BLaER1 treated with 17β-estradiol and CSF1 and Interleukin-3, amounts not matched to agents 10 nM and 100 nM (cell line): ENCODE results near the gene MYO18A.
A peak's percentile ranks its signal among the peaks of the same experiment; 100 is the strongest.

Source experiments
- H3K27ac ChIP-seq, 11 experiments: shearing (Covaris generic); formaldehyde crosslinking; 2 replicates each; pipeline ENCODE4 v1.8.1; 2022
- H3K27me3 ChIP-seq, 11 experiments: shearing (Covaris generic); formaldehyde crosslinking; 2 replicates each; pipeline ENCODE4 v1.8.1; 2022
- H3K36me3 ChIP-seq, 11 experiments: shearing (Covaris generic); formaldehyde crosslinking; 2 replicates each; pipeline ENCODE4 v1.8.1; 2022
- H3K4me1 ChIP-seq, 10 experiments: shearing (Covaris generic); formaldehyde crosslinking; 2 replicates each; pipeline ENCODE4 v1.8.1; 2022
- H3K4me2 ChIP-seq, 11 experiments: shearing (Covaris generic); formaldehyde crosslinking; 2 replicates each; pipeline ENCODE4 v1.8.1; 2022
- H3K4me3 ChIP-seq, 10 experiments: shearing (Covaris generic); formaldehyde crosslinking; 2 replicates each; pipeline ENCODE4 v1.8.1; 2022
- H3K9ac ChIP-seq, 11 experiments: shearing (Covaris generic); formaldehyde crosslinking; 2 replicates each; pipeline ENCODE4 v1.8.1; 2022
- H3K9me3 ChIP-seq, 11 experiments: shearing (Covaris generic); formaldehyde crosslinking; replicated peaks in 1 of 11; 2 replicates each; pipeline ENCODE4 v1.8.1; 2022
- H4K20me1 ChIP-seq, 11 experiments: shearing (Covaris generic); formaldehyde crosslinking; 2 replicates each; pipeline ENCODE4 v1.8.1; 2022
- Cebpa-rat ChIP-seq, 11 experiments: shearing (Covaris generic); IDR thresholded peaks; 2 replicates each; pipeline ENCODE4 v1.8.1; 2022

MYO18A gene

GRCh38 chr17:29051194-29051593, 129.0 kb downstream of the MYO18A start:
- no peak overlapping the region for H3K4me3 ChIP-seq
- no peak for TF ChIP-seq Cebpa-rat (IDR thresholded peaks at IDR 0.05)
- no peaks in the 10 kb centered on the region for H4K20me1 ChIP-seq
- no peak overlapping the region for H3K9ac ChIP-seq
- H3K9me3 ChIP-seq: no peaks in the 10 kb centered on the region
- no peaks in the 10 kb centered on the region for H3K27me3 ChIP-seq
- no peaks in the 10 kb centered on the region for H3K36me3 ChIP-seq
- no peak overlapping the region for H3K27ac ChIP-seq
- H3K4me1 ChIP-seq: peaks cover 23 to 36% (median 27%) of the 10 kb centered on the region in 10 experiments
- peak overlapping the region in 9 of 11 experiments; percentile 12 to 62 (median 47); a peak in 13 of 22 replicates for H3K4me2 ChIP-seq

GRCh38 chr17:29050176-29050575, 130.0 kb downstream of the MYO18A start:
- Histone ChIP-seq H3K9ac (no peak overlapping the region), H3K4me3 (no peak overlapping the region), H3K4me1 (peaks cover 23 to 47% (median 31%) of the 10 kb centered on the region in 10 experiments), H3K36me3 (no peaks in the 10 kb centered on the region), H3K27ac (no peak overlapping the region), H3K9me3 (no peaks in the 10 kb centered on the region), H4K20me1 (no peaks in the 10 kb centered on the region), H3K27me3 (no peaks in the 10 kb centered on the region), H3K4me2 (no peak overlapping the region)
- no peak for TF ChIP-seq Cebpa-rat (IDR thresholded peaks at IDR 0.05)

- Histone ChIP-seq H3K9me3 (no peaks in the 10 kb centered on the region), H3K4me2 (peak overlapping the region in 2 of 11 experiments; percentile 34 to 70; a peak in 1 of 22 replicates), H4K20me1 (no peaks in the 10 kb centered on the region), H3K4me1 (peaks cover 27 to 52% (median 34%) of the 10 kb centered on the region in 10 experiments), H3K36me3 (no peaks in the 10 kb centered on the region), H3K9ac (no peak overlapping the region), H3K27me3 (no peaks in the 10 kb centered on the region), H3K27ac (no peak overlapping the region; a peak in 1 of 22 replicates), H3K4me3 (no peak overlapping the region)
- TF ChIP-seq Cebpa-rat (IDR thresholded peaks at IDR 0.05): no peak
Observed at GRCh38 chr17:29049541-29050145, 130.6 kb downstream of the MYO18A start.

- Histone ChIP-seq H3K4me3 (no peak overlapping the region), H3K9ac (peak overlapping the region in 2 of 11 experiments; percentile 2 to 27; a peak in 2 of 22 replicates), H3K4me2 (peak overlapping the region; percentile 32 to 76 (median 53)), H3K4me1 (peaks cover 37 to 61% (median 43%) of the 10 kb centered on the region in 10 experiments), H4K20me1 (no peaks in the 10 kb centered on the region), H3K36me3 (no peaks in the 10 kb centered on the region), H3K27me3 (no peaks in the 10 kb centered on the region), H3K9me3 (no peaks in the 10 kb centered on the region), H3K27ac (peak overlapping the region in 2 of 11 experiments; percentile 39 to 52; a peak in 6 of 22 replicates)
- no peak for TF ChIP-seq Cebpa-rat (IDR thresholded peaks at IDR 0.05)
Observed at GRCh38 chr17:29048440-29049368, 131.5 kb downstream of the MYO18A start.

- Histone ChIP-seq H4K20me1 (peaks cover 0 to 5% (median 0%) of the 10 kb centered on the region in 11 experiments; a peak in 2 of 22 replicates), H3K4me2 (peak overlapping the region in 5 of 11 experiments; percentile 1 to 91 (median 28); a peak in 7 of 22 replicates), H3K4me3 (no peak overlapping the region), H3K9me3 (no peaks in the 10 kb centered on the region), H3K4me1 (peaks cover 49 to 72% (median 54%) of the 10 kb centered on the region in 10 experiments), H3K27ac (no peak overlapping the region), H3K9ac (no peak overlapping the region), H3K27me3 (no peaks in the 10 kb centered on the region), H3K36me3 (no peaks in the 10 kb centered on the region)
- no peak for TF ChIP-seq Cebpa-rat (IDR thresholded peaks at IDR 0.05)
Observed at GRCh38 chr17:29046473-29046839, 133.7 kb downstream of the MYO18A start.

GRCh38 chr17:29045734-29046472, 134.3 kb downstream of the MYO18A start:
- peaks cover 0 to 5% (median 0%) of the 10 kb centered on the region in 11 experiments; a peak in 2 of 22 replicates for H4K20me1 ChIP-seq
- no peaks in the 10 kb centered on the region for H3K27me3 ChIP-seq
- peak overlapping the region in 5 of 11 experiments; percentile 1 to 91 (median 28); a peak in 8 of 22 replicates for H3K4me2 ChIP-seq
- no peak overlapping the region for H3K27ac ChIP-seq
- H3K4me1 ChIP-seq: peaks cover 45 to 77% (median 50%) of the 10 kb centered on the region in 10 experiments
- H3K4me3 ChIP-seq: no peak overlapping the region
- no peaks in the 10 kb centered on the region for H3K9me3 ChIP-seq
- H3K36me3 ChIP-seq: no peaks in the 10 kb centered on the region
- TF ChIP-seq Cebpa-rat (IDR thresholded peaks at IDR 0.05): no peak
- no peak overlapping the region for H3K9ac ChIP-seq

GRCh38 chr17:29045026-29045425, 135.2 kb downstream of the MYO18A start:
- no peak for TF ChIP-seq Cebpa-rat (IDR thresholded peaks at IDR 0.05)
- Histone ChIP-seq H3K36me3 (no peaks in the 10 kb centered on the region), H3K9me3 (no peaks in the 10 kb centered on the region), H3K4me3 (no peak overlapping the region), H4K20me1 (peaks cover 0 to 5% (median 0%) of the 10 kb centered on the region in 11 experiments; a peak in 2 of 22 replicates), H3K27ac (no peak overlapping the region), H3K9ac (no peak overlapping the region), H3K4me1 (peaks cover 45 to 86% (median 50%) of the 10 kb centered on the region in 10 experiments), H3K4me2 (peak overlapping the region; percentile 70 to 97 (median 88); a peak in 16 of 22 replicates), H3K27me3 (no peaks in the 10 kb centered on the region)

- H3K4me1 ChIP-seq: peaks cover 44 to 81% (median 49%) of the 10 kb centered on the region in 10 experiments
Observed at GRCh38 chr17:29043539-29044145, 136.6 kb downstream of the MYO18A start.

More at GRCh38 chr17:29043539-29044145, 136.6 kb downstream of the MYO18A start:
- Histone ChIP-seq H3K9me3 (no peaks in the 10 kb centered on the region), H3K36me3 (no peaks in the 10 kb centered on the region), H3K9ac (peak overlapping the region in 9 of 11 experiments; percentile 1 to 60 (median 29); a peak in 10 of 22 replicates), H3K4me2 (peak overlapping the region; percentile 70 to 97 (median 88)), H3K4me3 (peak overlapping the region in 2 of 10 experiments; percentile 9 to 17; a peak in 2 of 20 replicates), H3K27me3 (no peaks in the 10 kb centered on the region), H3K27ac (peak overlapping the region; percentile 3 to 88 (median 65); a peak in 20 of 22 replicates), H4K20me1 (peaks cover 0 to 5% (median 0%) of the 10 kb centered on the region in 11 experiments; a peak in 2 of 22 replicates)
- no peak for TF ChIP-seq Cebpa-rat (IDR thresholded peaks at IDR 0.05)
